Coronary artery (tissue), 2 donors: ENCODE data around the gene UBD.

Experiments used
- DNase-seq: peaks from one replicate; pipeline ENCODE4 v3.0.0-alpha.2; 2017; ENCODE audit warnings: low spot score
- H3K27ac ChIP-seq, 2 donors: fragments of 200-600 bp; sonication (generic); one replicate each; pipeline ENCODE4 v1.5.1; 2016 to 2019
- H3K4me3 ChIP-seq: fragments of 200-600 bp; sonication (generic); 2 replicates; pipeline ENCODE4 v1.5.1; 2016; ENCODE audit warnings: mild to moderate bottlenecking, moderate library complexity
- CTCF ChIP-seq: fragments of 200-600 bp; sonication (generic); IDR thresholded peaks from one replicate; pipeline ENCODE4 v1.5.1; 2019; ENCODE audit warnings: antibody characterized with exemption

UBD gene

DNA sequence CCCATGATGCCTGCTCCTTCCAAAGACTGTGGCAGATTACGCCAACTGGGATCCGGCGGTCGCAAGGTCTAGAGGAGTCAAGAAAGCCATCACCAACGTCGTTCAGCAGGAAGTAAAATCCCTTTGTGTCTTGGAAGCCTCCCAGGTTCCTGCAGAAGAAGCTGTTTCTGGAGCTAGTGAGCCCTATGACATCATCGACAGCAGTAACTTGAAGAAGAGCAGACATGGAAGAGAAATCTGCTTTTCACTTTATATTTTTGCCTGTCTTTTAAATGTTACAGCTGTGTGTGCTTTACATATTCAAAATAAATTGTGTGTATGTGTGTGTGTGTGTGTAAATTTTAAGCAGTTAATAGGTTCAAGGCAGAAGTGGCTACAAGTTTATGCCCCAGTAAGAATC is 18.0 kb upstream of the UBD start:
- TF ChIP-seq CTCF, result no peak
- Histone ChIP-seq H3K27ac (no peak overlapping the region), H3K4me3 (no peak overlapping the region)
- no peak for DNase-seq

DNA sequence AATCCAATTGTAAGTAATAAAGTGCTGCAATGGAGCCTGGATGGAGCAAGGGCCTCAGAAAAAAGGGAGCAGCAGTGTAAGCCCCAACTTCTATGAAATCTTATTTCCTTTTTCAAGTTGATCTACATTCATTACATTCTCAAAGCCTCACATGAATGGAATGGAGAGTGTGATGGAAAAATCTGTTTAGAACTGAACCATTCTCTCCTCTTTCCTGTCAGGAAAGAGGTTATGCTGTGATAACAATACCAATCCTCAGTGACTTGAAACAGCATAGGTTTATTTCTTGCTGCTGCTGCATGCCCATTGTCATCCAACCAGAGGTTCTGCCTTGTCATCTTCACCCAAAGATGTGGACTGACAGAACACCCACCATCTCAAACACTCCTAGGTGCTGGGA is 16.5 kb upstream of the UBD start:
- Histone ChIP-seq H3K4me3 (no peak overlapping the region), H3K27ac (no peak overlapping the region)
- DNase-seq, result no peak
- TF ChIP-seq CTCF, result no peak

- no peak for DNase-seq
- Histone ChIP-seq H3K27ac (no peak overlapping the region), H3K4me3 (no peak overlapping the region)
- TF ChIP-seq CTCF, result no peak
Observed at GRCh38 chr6:29567991-29568390, 8.5 kb upstream of the UBD start.

DNA sequence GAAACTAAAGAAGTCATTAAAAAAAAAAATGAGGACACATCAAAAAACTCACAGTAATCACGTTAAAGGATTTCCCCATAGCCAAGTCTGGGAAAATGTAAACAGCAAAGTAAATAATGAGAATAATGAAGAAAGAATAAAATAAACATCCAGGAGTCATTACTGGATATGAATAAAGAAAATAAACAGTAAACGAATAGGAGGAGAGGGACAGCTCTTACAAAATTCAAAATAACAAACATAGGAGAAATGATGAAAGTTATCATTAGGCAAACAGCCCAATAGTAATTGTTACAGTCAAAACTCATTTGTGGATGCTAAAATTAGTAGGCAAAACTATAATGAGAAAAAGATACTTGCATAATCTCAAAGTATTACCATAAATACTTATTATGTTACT is 8.0 kb upstream of the UBD start:
- no peak overlapping the region for H3K27ac ChIP-seq
- H3K4me3 ChIP-seq, result no peak overlapping the region
- DNase-seq, result no peak
- TF ChIP-seq CTCF, result no peak

DNA sequence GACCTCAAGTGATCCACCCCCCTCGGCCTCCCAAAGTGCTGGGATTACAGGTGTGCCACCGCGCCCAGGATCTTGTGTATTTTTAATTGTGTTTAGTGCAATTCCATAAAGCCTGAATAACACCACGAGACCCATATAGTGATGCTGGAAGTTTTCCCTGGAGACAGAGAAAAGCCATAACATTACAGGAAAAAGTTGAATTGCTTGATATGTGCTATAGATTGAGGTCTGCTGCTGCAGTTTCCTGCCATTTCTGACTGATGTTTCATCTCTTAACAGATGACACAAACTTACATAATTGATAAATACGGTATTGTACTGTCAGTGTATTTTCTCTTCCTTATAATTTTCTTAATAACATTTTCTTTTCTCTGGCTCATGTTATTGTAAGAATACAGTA is 7.3 kb upstream of the UBD start:
- DNase-seq, result no peak
- no peak for TF ChIP-seq CTCF
- H3K4me3 ChIP-seq, result no peak overlapping the region
- H3K27ac ChIP-seq, result no peak overlapping the region

DNA sequence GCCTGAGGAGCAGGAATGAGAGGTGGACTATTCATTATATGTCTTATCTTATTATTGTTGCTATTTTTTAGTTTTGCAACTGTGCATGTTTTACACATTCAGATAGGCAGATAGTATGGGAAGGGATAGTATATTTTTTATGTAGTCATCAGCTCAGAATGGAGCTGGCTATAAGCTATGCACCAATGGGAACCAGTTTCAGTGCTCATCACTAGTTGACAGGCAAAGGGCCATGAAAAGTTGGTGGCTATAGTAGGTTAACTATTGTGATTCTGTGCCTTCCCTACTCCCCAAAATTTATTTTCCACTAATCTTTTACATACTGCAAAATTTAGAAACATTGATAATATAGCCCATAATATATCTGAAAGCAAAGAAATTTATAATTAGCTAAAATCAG is 5.3 kb upstream of the UBD start:
- Histone ChIP-seq H3K27ac (no peak overlapping the region), H3K4me3 (no peak overlapping the region)
- no peak for DNase-seq
- no peak for TF ChIP-seq CTCF

GRCh38 chr6:29563435-29563965 is 4.0 kb upstream of the UBD start:
- TF ChIP-seq CTCF, result no peak
- Histone ChIP-seq H3K4me3 (no peak overlapping the region), H3K27ac (no peak overlapping the region)

More at GRCh38 chr6:29563435-29563965, 4.0 kb upstream of the UBD start:
- DNase-seq, result no peak
